Inflammatory macrophage (primary cell): ENCODE data around the gene NOS1AP.
A peak's percentile ranks its signal among the peaks of the same experiment; 100 is the strongest.
"Not testable (repeated sequence)": the region's sequence is repeated elsewhere in the genome, so short reads cannot be mapped to it uniquely, and the experiment has no call there.

ENCODE experiments used
- DNase-seq, 2 donors: peaks; one replicate each; pipeline ENCODE4 v3.0.0-alpha.2; 2020 to 2022
- total RNA-seq, 18 experiments: gene quantifications; one replicate each; lab custom pipeline; 2026; ENCODE audit warnings: mixed read lengths in 6 of 18, inconsistent platforms in 2 of 18; lab: John Stamatoyannopoulos, UW

NOS1AP gene
- total RNA-seq = 0.12 to 4.3 (median 0.88) reads per million in 18 experiments

DNA sequence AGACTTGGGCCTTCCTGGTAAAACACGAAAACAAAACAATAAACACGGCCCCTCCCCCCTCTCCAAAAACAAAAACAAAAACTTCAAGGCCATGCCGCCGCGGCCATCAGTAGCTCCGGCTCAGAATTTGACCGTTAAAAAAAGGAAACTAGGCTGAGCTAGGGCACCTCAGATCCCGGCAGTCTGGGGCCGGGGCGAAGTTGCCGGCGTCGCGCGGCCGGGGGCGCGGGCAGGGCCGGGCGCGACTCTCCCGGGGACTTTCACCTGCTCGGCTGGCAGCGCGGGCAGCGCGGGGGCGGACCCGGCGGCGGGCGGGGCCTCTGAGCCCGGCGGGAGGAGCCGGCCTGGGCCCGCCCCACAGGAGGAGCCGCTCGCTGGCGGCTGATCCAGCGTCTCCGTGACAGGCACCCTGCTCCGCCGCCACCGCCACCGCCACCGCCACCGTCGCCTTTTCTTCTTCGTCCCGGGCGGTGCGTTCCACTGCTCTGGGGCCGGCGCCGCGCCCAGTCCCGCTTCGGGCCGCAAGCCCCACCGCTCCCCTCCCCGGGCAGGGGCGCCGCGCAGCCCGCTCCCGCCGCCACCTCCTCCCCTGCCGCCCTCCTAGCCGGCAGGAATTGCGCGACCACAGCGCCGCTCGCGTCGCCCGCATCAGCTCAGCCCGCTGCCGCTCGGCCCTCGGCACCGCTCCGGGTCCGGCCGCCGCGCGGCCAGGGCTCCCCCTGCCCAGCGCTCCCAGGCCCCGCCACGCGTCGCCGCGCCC is at the start of gene NOS1AP:
NOS1AP (plus strand) TSS at position 358 of the 760 bp plus-strand sequence. CDS start 487 bp downstream, outside the sequence.
- DNase-seq = peak; percentile 65 to 84

DNA sequence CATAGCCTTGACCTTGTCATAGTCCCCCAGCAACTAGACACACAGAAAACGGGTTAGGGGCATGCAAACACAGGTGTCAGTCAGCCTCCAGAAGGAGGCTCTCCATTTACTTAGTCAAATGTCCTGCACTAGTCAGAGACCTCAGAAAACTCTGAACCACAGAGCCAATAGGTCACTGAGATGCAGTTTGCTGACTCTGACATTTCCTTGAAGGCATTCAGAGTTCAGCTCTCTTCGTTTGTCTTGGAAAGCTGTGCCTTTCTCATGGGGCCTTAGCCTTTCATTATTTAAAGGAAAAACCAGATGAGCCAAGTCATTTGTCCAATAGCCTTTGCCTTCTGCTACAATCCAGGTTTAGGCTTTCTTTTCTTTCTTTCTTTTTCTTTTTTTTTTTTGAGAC is 49.3 kb upstream of the NOS1AP start:
- DNase-seq = no peak

DNA sequence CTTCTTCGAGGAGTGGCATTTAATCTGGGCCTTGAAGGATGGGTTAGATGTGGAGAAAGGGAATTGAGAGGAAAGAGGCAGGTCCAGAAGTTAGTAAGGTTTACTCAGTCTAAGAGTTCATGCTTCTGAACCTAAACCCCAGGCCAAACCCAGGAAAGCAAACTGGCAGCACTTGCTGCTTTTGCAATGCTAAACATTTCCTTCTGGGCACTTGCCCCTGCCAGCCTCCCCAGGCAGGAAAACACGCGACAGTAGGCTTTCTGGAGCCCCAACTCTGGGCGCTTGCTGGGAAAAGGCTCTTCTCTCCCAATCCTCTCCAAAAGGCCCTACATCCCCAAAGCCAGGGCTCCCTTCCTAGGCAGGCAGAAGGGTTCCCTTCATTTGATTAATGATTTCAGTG is 48.4 kb upstream of the NOS1AP start:
- DNase-seq = no peak

DNA sequence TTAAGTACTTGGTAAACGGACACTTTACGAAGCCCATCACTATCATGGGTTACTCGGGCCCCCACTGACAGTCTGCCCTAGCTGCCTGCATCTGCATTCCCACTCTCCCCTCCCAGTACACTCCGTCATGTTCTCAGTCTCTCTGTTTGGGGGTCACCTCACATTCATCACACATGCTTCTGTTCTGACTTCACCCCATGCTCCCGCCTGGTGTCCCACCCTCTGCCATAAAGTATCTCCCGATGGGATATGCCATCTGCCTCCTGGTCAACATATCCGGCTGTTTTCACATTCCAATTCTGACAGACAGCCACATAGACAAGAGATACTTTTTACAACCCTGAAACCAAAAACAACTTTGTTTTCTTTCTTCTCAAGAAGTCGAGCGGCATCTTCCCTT is 46.9 kb upstream of the NOS1AP start:
- DNase-seq = no peak

DNA sequence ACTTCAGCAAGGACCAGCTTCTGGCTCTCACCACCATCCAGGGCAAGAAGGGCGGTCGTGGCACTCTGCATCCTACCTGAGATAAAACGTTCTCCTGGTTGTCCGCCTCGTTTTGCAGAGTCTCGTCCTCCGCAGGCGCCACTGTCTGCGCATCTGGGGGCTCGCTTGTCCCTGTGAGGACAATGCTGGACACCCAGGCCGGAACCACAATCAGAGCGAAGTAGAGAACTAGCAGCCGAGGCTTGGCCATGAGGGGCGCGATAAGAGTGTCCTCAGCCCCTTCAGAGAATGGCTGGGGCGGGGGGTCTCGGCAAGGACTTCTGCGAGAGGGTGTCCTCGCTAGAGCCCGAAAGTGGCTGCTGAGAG is 46.3 kb upstream of the NOS1AP start:
- no peak for DNase-seq

DNA sequence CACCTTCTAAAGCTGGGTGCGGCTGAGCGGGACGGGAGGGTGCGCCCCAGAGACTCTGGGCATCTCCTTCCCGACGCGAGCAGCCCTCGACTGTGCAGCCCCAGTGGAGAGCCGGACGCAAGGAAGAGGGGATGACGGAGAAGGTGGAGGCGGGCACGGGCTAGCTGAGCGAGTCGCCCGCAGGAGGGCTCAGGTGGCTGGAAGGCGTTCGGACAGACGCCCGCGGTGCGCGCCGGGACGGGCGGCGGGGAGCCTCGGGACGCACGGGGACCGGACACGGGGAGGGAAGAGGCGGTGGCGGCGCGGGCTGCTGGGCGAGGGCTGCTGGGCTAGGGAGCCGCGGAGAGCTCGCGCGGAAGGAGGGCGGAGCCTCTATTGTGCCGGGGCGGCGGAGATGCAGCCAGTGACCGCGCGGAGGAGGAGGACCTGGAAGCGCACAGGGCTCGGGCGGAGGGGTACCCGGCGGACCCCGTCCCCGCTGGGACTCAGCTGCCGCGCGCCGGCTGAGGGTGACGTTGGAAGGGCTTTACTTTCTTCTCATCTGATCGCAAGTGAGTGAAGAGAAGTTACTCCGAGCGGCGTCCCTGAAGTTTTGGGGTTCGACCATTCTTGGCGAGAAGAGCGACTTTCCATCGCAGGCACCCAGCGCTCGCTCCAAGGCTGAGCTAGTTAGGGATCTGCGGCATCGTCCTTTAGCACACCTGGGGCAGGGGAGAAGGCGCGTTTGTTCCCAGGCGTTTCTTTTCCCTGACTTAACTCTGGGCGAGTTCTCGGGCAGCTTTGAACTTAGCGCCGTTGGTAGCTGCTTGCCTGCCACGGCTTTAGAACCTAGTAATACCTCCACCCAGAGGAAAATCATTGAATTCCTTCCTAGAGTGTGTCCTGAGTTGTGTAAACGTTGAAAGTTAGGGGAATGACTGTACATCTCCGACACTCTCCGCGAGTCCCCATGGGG is 45.7 kb upstream of the NOS1AP start, which contains the start of gene OLFML2B:
OLFML2B (minus strand) TSS at position 323 of the 955 bp plus-strand sequence. CDS start 439 bp downstream, outside the sequence.
- DNase-seq = peak; percentile 46 to 60

DNA sequence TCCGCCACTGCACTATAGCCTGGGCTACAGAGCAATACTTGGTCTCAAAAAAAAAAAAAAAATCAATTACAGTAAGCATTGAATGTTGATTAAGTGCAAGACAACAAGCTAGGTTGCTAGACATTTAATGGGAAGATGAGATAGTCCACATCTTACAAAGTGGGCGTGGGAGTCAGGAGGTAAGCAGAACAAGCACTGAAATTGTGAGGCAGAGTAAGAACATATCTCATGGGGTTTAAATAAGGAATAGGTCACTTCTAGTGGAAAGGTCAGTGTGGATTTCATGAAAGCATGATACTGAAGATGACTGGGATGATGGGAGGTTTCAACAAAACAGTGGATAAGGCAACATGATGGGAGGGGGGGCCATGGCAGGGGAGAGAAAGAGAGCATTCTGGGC is 44.0 kb upstream of the NOS1AP start:
- DNase-seq = peak; percentile 28 to 40

DNA sequence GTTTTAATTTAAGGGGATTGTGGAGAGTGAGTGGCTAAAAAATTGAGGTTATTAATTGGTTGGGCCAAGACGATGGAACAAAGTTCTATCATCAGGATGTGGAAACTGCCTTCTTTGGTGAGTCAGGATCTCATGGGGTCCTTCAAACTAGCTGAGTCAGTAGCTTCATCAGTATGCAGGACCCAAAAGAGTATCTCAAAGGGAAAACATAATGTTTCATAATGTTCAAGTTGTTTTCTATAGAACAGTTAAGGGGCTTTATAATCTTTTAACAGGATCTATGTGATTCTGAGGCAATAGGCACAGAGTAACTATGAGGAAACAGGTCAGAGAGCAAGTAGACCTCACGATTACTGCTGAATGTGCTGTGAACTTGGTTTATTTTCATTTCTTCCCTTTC is 42.6 kb upstream of the NOS1AP start:
- DNase-seq = peak; percentile 66 to 72

DNA sequence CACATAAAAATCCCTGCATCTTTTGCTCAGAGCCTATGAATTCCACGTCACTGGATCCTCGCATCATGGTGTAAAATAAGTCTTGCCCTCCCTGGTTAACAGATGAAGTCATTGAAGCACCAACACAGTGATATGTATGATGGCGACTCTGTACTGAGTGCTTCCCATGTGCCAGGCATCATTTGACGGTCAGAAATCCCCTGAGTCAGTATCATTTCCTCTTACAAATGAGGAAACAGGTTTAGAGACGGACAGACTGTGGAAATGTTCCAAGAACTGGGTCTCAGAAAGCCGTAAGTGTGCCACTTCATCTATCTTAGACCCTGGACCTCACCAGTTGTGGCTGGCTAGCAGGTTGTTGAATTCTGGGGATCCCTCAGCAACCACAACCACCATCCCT is 40.8 kb upstream of the NOS1AP start:
- peak; percentile 81 to 88 for DNase-seq

DNA sequence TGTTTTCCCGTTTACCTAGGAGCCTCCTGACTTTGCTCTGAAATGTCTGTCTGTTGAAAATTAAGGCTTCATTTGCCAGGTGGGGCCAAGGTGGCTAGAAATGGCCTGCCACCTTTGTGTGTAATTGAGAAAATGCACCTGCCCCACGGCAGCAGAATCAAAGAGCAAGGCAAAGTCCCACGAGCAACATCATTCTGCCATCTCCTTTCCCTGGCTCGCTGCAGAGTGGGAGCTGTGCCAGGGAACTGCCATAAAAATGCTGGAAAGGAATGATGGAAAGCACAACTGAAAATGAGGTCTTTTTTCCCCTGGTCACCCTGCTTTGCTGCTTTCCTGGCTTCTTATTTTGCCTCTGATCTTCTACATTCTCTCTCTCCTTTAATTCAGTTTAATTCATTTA is 40.3 kb upstream of the NOS1AP start:
- DNase-seq = no peak

DNA sequence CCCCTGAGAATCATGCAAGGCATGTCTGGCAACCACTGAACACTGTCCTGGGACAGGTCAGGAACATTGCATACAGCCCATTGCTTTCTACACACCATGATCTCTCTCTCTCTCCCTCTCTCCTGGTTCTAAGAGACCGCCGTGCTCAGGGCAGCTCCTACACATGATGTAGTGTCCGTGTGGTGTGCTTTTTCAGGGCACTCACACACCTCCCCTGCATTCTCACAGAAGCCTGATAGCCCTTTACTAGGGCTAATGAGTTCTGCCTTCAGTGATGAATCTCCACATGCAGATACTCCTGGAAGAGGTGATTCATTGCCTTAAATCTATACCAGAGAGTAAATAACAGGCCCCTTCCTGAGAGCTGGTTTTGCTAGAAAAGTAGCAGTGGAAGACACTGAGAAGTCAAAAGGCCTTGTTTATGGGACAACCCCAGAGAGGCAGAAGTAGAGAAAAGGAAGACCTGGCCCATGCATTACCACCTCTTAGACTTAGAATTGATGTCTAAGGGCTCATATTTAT is 38.7 kb upstream of the NOS1AP start:
- no peak for DNase-seq

DNA sequence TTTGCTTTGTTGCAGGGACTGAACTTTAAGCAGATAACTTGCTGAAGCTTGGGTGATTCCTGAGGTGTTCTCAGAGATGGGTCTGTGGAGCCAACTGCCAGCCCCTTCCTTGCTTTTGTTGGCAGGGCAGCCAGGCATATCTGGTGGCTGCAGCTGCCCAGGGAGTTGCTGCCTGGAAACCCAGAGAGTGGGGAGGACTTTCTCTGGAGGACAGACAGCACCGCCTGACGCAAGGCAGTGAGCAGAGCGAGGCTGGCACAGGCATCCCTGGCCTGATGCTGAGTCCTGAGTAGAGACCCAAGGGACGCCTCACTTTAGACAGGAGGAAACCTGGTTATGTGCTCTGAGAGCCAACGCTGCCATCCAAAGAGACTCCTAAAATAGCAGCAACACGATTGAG is 36.1 kb upstream of the NOS1AP start:
- DNase-seq = no peak

DNA sequence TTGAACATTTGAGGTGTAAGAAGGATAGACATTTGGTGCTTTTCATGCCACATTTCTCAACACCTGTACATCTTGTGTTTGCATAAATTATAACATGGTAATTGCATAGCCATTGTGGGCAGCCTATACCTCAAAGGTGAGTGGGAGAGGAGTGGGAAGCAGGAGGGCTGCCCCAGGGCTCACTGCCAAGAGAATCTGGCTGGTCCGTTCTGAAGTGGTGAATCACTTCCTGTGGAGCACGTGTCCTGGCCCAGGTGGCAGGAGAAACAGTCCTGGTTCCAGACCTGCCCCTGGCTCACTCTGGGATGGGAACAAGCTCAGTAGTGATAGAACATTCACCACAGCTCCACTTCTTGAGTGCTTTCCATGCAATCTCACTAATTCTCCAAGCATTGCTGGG is 34.2 kb upstream of the NOS1AP start:
- no peak for DNase-seq

DNA sequence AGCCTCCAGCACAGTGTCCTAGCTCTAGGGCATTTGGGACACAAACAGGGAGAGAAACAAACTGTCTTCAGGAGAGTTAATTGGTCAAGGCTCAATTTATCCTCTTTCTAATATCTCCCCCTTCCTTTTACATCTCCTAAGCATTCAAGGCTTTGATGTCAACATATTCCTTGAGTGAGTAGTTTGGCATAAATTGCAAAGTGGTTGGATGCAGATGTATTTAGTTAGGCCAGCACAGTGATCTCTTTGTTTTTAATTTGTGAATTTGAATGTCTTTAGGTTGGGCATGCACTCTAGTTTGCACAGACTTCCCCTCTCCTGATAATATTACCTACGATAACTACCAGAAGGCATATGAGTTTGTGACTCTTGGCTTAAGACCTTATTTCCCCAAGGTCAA is 33.3 kb upstream of the NOS1AP start:
- DNase-seq = no peak

DNA sequence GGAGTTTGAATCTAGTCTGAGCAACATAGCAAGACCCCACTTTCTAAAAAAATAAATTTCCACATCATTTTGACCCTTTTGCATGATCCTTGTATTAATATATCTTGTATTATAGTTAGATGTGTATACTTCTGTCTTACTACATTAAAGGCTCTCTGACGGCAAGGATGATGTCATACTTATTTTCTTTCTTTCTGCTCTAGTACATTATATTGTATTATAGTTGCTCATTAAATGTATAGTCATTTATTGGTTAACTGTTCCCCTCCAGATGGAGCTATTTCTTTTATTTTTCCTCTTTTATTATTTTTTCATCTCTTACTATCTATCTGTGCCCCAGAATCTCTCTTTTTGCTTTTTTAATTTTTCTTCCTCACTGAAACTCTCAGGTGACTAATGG is 30.9 kb upstream of the NOS1AP start:
- no peak for DNase-seq

DNA sequence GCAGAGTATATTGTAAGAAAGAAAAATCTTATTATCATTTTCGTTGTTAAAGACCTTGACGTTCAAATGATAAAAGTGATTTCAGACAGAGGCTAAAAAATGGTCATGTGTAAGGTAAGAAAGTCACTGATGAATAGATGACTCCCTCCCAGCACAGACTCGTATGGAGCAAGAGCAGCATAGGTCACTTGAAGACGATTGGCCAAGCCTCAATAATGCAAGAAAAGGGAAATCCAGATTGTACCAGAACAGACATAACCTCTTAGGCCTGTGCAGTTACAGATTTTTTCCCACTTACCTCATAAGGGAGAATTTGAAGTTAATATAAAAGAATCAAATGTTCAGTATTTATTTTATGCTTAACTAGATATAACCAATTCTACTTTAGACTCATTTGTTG is 29.5 kb upstream of the NOS1AP start:
- peak; percentile 39 to 40 for DNase-seq

DNA sequence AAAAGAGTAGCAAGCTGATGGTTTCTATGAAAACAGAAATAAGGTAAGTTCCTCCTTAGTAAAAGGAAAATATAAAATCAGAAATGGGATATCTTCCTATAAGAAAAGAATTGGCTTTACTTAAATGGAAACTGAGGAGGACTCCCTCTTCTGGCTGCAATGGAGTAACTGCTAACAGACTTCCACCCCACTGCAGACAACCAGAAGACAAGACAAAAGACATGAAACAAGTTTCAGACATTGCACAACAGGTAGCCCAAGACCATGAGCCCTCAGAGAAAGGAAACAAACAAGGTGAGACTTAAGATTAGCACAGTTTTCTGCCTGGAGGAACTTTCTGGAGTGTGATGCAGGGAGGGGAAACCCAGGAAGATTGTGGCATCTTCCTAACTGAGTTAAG is 28.8 kb upstream of the NOS1AP start:
- DNase-seq = peak; percentile 7 to 12

DNA sequence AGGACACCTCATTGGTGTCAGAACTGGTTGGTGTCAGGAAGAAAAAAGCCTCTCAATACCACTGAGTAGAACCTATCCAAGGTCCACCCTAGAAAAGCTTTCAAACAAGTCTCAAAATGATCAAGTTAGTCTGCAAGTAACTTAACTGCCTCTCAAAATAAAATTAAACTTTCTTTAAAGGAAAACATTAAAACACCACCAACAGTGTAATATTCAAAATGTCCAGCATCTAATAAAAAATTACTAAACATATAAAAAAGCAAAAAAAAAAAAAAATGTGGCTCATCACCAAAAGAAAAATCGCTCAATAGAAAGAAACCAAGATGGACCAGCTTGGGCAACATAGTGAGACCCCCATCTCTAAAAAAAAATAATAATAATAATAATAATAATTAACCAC is 27.1 kb upstream of the NOS1AP start:
- no peak for DNase-seq

DNA sequence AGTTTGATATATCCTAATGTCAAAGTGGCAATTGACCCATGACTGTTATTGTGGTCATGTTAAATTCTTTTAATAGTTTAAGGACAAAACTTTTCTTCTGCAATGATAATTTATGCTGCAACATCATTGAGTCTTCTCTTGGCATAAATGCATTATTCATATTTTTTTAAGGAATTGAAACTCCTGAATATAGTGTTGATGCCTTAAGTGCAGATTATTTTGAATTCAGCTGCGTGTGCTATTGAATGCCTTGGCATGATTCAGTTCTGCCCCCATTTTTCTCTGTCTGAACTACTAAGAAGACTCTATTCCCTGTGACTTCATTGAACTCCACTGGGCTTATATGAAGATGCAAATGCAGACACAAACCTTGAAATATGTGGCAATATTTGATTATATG is 22.6 kb upstream of the NOS1AP start:
- no peak for DNase-seq

DNA sequence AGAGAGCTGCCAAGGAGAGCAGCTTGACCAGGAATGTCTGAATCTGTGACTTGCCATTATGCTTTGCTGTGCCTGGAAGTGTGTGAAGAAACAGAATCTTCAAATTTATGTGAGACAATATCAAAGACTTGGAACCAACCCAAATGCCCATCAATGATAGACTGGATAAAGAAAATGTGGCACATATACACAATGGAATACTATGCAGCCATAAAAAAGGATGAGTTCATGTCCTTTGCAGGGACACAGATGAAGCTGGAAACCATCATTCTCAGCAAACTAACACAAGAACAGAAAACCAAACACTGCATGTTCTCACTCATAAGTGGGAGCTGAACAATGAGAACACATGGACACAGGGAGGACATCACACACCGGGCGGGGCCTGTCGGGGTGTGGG is 15.5 kb upstream of the NOS1AP start:
- not testable (repeated sequence) for DNase-seq

DNA sequence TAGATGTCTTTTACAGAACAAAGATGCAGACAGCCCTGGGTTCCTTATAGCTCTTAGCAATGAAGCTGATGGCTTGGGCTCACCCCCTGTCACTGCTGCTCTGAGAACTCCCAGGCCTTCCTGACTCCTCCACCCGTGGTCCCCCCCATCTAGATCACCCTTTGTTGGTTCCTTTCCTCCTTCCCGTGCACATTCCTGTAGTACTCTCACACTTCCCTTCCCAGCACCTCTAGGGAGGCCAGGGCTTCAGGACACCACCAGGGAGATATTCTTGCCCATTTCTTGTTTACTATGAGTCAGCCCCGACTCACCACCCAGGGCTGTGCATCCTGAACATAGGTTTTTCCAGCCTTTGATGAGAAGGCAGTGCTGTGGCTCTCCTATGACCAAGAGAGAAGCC is 14.4 kb upstream of the NOS1AP start:
- no peak for DNase-seq

DNA sequence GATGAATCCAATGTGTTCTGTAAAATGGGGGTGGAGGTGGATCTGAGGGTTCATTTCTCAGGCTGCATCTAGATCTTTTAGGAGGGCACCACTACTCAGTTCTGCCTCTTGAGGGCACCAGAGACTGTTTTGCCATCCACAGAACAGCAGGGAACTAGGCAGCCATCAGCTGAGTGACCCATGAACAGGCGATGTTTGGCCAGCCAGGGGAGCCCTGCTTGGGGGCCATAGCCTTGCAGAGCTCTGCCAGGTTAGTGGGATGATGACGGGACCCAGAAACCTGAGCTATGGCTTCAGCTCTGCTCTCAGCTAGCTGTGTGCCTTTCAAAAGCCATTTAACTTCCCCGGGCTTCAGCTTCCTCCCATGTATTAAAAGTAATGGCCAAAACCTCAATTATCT is 13.4 kb upstream of the NOS1AP start:
- DNase-seq = peak; percentile 69 to 75

DNA sequence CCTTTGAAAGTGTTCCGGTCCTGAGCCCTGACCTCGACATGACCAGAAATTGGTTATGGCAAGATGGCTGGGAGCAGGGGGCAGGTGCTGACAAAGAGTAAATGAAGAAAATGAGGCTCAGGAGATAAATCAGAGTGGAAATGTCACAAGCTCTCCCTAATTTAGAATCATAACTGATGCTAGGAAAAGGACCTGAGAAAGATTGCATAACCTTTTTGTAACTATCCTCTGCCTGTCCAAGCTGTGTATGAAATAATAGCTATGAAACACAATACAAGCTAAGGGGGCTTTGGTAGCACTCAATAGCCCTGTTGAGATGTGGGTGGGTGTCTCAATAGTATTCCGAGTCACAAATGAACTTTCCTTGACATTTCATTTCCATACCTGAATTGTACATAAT is 12.9 kb upstream of the NOS1AP start:
- DNase-seq = no peak
